ENCODE measurements around the gene DBX1. TPM values are rescaled to one million over a fixed set of nuclear protein-coding genes. Genes with fewer than 3 reads are reported as not detected.

DBX1 gene
- total and polyA plus RNA-seq, 2 donors = not detected

Other genes starting within 250 kb of the DBX1 start
- 3.9 TPM for gene HTATIP2, start 203.2 kb upstream of the DBX1 start, total RNA-seq
- 58.1 TPM for gene HTATIP2, start 203.2 kb upstream of the DBX1 start, polyA plus RNA-seq
- gene PRMT3, start 227.2 kb upstream of the DBX1 start, total RNA-seq = 25.5 TPM
- 9.4 TPM for gene PRMT3, start 227.2 kb upstream of the DBX1 start, polyA plus RNA-seq